H9 (cell line): Measurements from ENCODE around the gene CCDC178. TPM values are rescaled to one million over a fixed set of nuclear protein-coding genes. Genes with fewer than 3 reads are reported as not detected.

Experiments
- DNase-seq: peaks from one replicate; pipeline ENCODE4 v3.0.0-alpha.2; 2017
- H2AFZ ChIP-seq: one replicate; pipeline ENCODE4 v1.6.1; 2013; ENCODE audit warnings: mild to moderate bottlenecking, low read length, control low read depth, moderate library complexity
- H2AK5ac ChIP-seq: 2 replicates; pipeline ENCODE4 v1.6.1; 2013; ENCODE audit warnings: low read length, control low read depth, mixed read lengths; ENCODE audit not compliant: insufficient read length
- H2BK120ac ChIP-seq: one replicate; pipeline ENCODE4 v1.6.1; 2013; ENCODE audit warnings: low read depth, mild to moderate bottlenecking, low read length, control low read depth, inconsistent platforms; ENCODE audit not compliant: poor library complexity, severe bottlenecking
- H2BK12ac ChIP-seq: 2 replicates; pipeline ENCODE4 v1.6.1; 2013; ENCODE audit warnings: low read length, control low read depth, mixed read lengths, low read depth; ENCODE audit not compliant: insufficient read length
- H2BK15ac ChIP-seq: 2 replicates; pipeline ENCODE4 v1.6.1; 2013; ENCODE audit warnings: low read depth, low read length, control low read depth
- H2BK20ac ChIP-seq: one replicate; pipeline ENCODE4 v1.6.1; 2013; ENCODE audit warnings: low read depth, mild to moderate bottlenecking, low read length, control low read depth, inconsistent platforms; ENCODE audit not compliant: poor library complexity, severe bottlenecking
- H2BK5ac ChIP-seq: 2 replicates; pipeline ENCODE4 v1.6.1; 2013; ENCODE audit warnings: low read length, control low read depth, mixed read lengths; ENCODE audit not compliant: insufficient read length
- H3K14ac ChIP-seq: 2 replicates; pipeline ENCODE4 v1.6.1; 2013; ENCODE audit warnings: low read length, control low read depth; ENCODE audit not compliant: insufficient read depth
- H3K18ac ChIP-seq: 2 replicates; pipeline ENCODE4 v1.6.1; 2013; ENCODE audit warnings: low read depth, mild to moderate bottlenecking, mixed read lengths, low read length, control low read depth; ENCODE audit not compliant: insufficient read length
- H3K23ac ChIP-seq: 2 replicates; pipeline ENCODE4 v1.6.1; 2013; ENCODE audit warnings: low read length, control low read depth, mixed read lengths, low read depth; ENCODE audit not compliant: insufficient read length
- H3K23me2 ChIP-seq: 2 replicates; pipeline ENCODE4 v1.6.1; 2013; ENCODE audit warnings: low read depth, mild to moderate bottlenecking, mixed read lengths, low read length, control low read depth; ENCODE audit not compliant: insufficient read length, poor library complexity, severe bottlenecking
- H3K27ac ChIP-seq: 2 replicates; pipeline ENCODE4 v1.5.1; 2013; ENCODE audit warnings: low read length, control low read depth, mixed read lengths, low read depth; ENCODE audit not compliant: insufficient read length
- H3K27me3 ChIP-seq: 2 replicates; pipeline ENCODE4 v1.6.1; 2013; ENCODE audit warnings: low read length, control low read depth, inconsistent platforms; ENCODE audit not compliant: insufficient read depth
- H3K4ac ChIP-seq: 2 replicates; pipeline ENCODE4 v1.6.1; 2013; ENCODE audit warnings: low read depth, mild to moderate bottlenecking, control low read depth, inconsistent platforms, low read length, moderate library complexity
- H3K4me1 ChIP-seq: 2 replicates; pipeline ENCODE4 v1.6.1; 2013; ENCODE audit warnings: low read length, control low read depth, inconsistent platforms; ENCODE audit not compliant: insufficient read depth
- H3K4me2 ChIP-seq: 2 replicates; pipeline ENCODE4 v1.6.1; 2013; ENCODE audit warnings: low read length, control low read depth, mixed read lengths; ENCODE audit not compliant: insufficient read length, insufficient read depth
- H3K56ac ChIP-seq: 2 replicates; pipeline ENCODE4 v1.6.1; 2013; ENCODE audit warnings: low read depth, mild to moderate bottlenecking, mixed read lengths, low read length, control low read depth; ENCODE audit not compliant: insufficient read length
- H3K79me1 ChIP-seq: 2 replicates; pipeline ENCODE4 v1.6.1; 2013; ENCODE audit warnings: low read depth, mild to moderate bottlenecking, moderate library complexity, low read length, control low read depth, inconsistent platforms; ENCODE audit not compliant: insufficient read depth, poor library complexity, severe bottlenecking
- H3K79me2 ChIP-seq: 2 replicates; pipeline ENCODE4 v1.6.1; 2013; ENCODE audit warnings: low read length, control low read depth, inconsistent platforms; ENCODE audit not compliant: insufficient read depth
- H3K9ac ChIP-seq: 2 replicates; pipeline ENCODE4 v1.6.1; 2013; ENCODE audit warnings: low read length, control low read depth, mixed read lengths; ENCODE audit not compliant: insufficient read length; ENCODE audit errors: extremely low read depth
- H3K9me3 ChIP-seq: one replicate; pipeline ENCODE4 v1.6.1; 2013; ENCODE audit warnings: low read depth, low read length, inconsistent platforms; ENCODE audit not compliant: control insufficient read depth
- H3T11ph ChIP-seq: one replicate; pipeline ENCODE4 v1.6.1; 2013; ENCODE audit warnings: mild to moderate bottlenecking, low read length, control low read depth, inconsistent platforms
- H4K20me1 ChIP-seq: one replicate; pipeline ENCODE4 v1.6.1; 2013; ENCODE audit not compliant: control insufficient read depth, insufficient read length, insufficient read depth
- H4K5ac ChIP-seq: 2 replicates; pipeline ENCODE4 v1.6.1; 2013; ENCODE audit warnings: low read depth, mild to moderate bottlenecking, mixed read lengths, low read length, control low read depth; ENCODE audit not compliant: insufficient read length
- H4K8ac ChIP-seq: replicated peaks from 2 replicates; pipeline ENCODE4 v1.6.1; 2013; ENCODE audit warnings: low read length, control low read depth, mixed read lengths, low read depth; ENCODE audit not compliant: insufficient read length
- H4K91ac ChIP-seq: 2 replicates; pipeline ENCODE4 v1.6.1; 2013; ENCODE audit warnings: low read depth, mild to moderate bottlenecking, moderate library complexity, mixed read lengths, low read length, control low read depth; ENCODE audit not compliant: insufficient read length
- H3K27ac Mint-ChIP-seq, 3 experiments: 2 replicates in 2 of 3; 3 replicates in 1 of 3; pipeline ENCODE4 v1.8.0; 2020 to 2021; ENCODE audit warnings: mixed read lengths in 3 of 3, mild to moderate bottlenecking in 1 of 3, moderate library complexity in 1 of 3
- H3K27me3 Mint-ChIP-seq: 2 replicates; pipeline ENCODE4 v1.8.0; 2021; ENCODE audit warnings: low read depth, mild to moderate bottlenecking, moderate library complexity, mixed read lengths
- H3K36me3 Mint-ChIP-seq, 3 experiments: 2 replicates in 2 of 3; 3 replicates in 1 of 3; pipeline ENCODE4 v1.8.0; 2020 to 2021; ENCODE audit warnings: low read depth in 3 of 3, mixed read lengths in 3 of 3; ENCODE audit not compliant: insufficient read depth in 1 of 3
- H3K4me1 Mint-ChIP-seq, 2 experiments: 2 replicates each; pipeline ENCODE4 v1.8.0; 2020; ENCODE audit warnings: mixed read lengths in 2 of 2
- H3K4me3 Mint-ChIP-seq, 2 experiments: 2 replicates in 1 of 2; 3 replicates in 1 of 2; pipeline ENCODE4 v1.8.0; 2020 to 2021; ENCODE audit warnings: mild to moderate bottlenecking in 2 of 2, mixed read lengths in 2 of 2, moderate library complexity in 1 of 2
- H3K9me3 Mint-ChIP-seq, 2 experiments: 2 replicates in 1 of 2; 3 replicates in 1 of 2; pipeline ENCODE4 v1.8.0; 2020; ENCODE audit warnings: mild to moderate bottlenecking in 2 of 2, mixed read lengths in 2 of 2, moderate library complexity in 1 of 2
- CTCF ChIP-seq: fragments of 200-600 bp; sonication (generic); conservative IDR thresholded peaks from 3 replicates; pipeline ENCODE4 v1.8.0; 2021; ENCODE audit warnings: antibody characterized with exemption, mild to moderate bottlenecking
- WGBS: extraction: QIAGEN DNeasy Blood & Tissue Kit; methylation state at CpG from one replicate; pipeline ENCODE4 v1.1.7; 2013; ENCODE audit warnings: missing lambda C conversion rate, low lambda C conversion rate, mixed read lengths; ENCODE audit not compliant: insufficient read length; ENCODE audit errors: extremely low coverage; 5-methylcytosine and 5-hydroxymethylcytosine counted together
- total RNA-seq: library from RNA; stranded (reverse); gene quantifications from 2 replicates; pipeline ENCODE4 v1.2.1, GENCODE V29; 2021

CCDC178 gene
- total RNA-seq, 1 experiment from 2014 or later, result not detected

- no peaks in the 10 kb centered on the region for H4K20me1 ChIP-seq
- WGBS, result no CpG with 5 or more reads among the region's 3 CpGs
- H3K9ac ChIP-seq, result no peak overlapping the region
- H2BK15ac ChIP-seq, result no peak overlapping the region
- Mint-ChIP-seq H3K4me1 (no peaks in the 10 kb centered on the region), H3K9me3 (no peaks in the 10 kb centered on the region; a peak in 1 of 5 replicates), H3K27ac (no peak overlapping the region), H3K27me3 (no peaks in the 10 kb centered on the region), H3K36me3 (no peaks in the 10 kb centered on the region), H3K4me3 (no peak overlapping the region)
- H3K27me3 ChIP-seq, result no peaks in the 10 kb centered on the region
- no peak overlapping the region for H3T11ph ChIP-seq
- H4K8ac ChIP-seq, result no peak overlapping the region
- DNase-seq, result no peak
- H3K79me2 ChIP-seq, result no peaks in the 10 kb centered on the region
- H2AK5ac ChIP-seq, result no peak overlapping the region
- no peaks in the 10 kb centered on the region for H3K23me2 ChIP-seq
- H4K5ac ChIP-seq, result no peak overlapping the region
- no peaks in the 10 kb centered on the region for H3K79me1 ChIP-seq
- H3K23ac ChIP-seq, result no peak overlapping the region
- no peak overlapping the region for H2BK120ac ChIP-seq
- no peak overlapping the region for H4K91ac ChIP-seq
- TF ChIP-seq CTCF, result no peak
- no peaks in the 10 kb centered on the region for H3K9me3 ChIP-seq
- no peak overlapping the region for H2BK20ac ChIP-seq
- H3K4me1 ChIP-seq, result no peaks in the 10 kb centered on the region
- H3K4me2 ChIP-seq, result no peak overlapping the region
- H3K14ac ChIP-seq, result no peak overlapping the region
- H3K56ac ChIP-seq, result no peak overlapping the region
- no peak overlapping the region for H2BK12ac ChIP-seq
- no peak overlapping the region for H3K4ac ChIP-seq
- no peak overlapping the region for H2BK5ac ChIP-seq
- H2AFZ ChIP-seq, result no peak overlapping the region
- H3K18ac ChIP-seq, result no peak overlapping the region
- no peak overlapping the region for H3K27ac ChIP-seq
These were observed 366.4 kb downstream of the CCDC178 start for GRCh38 chr18:33074125-33074524.
